Ureter (tissue), 1 donor: ENCODE results near the gene ASIC5. TPM values are rescaled to one million over a fixed set of nuclear protein-coding genes. Genes with fewer than 3 reads are reported as not detected.

ENCODE experiments used
- DNase-seq: peaks from one replicate; pipeline ENCODE4 v3.0.0-alpha.2; 2020; ENCODE audit warnings: low spot score
- total RNA-seq: library from RNA; stranded (reverse); gene quantifications from one replicate; pipeline ENCODE4 v1.2.4, GENCODE V29; 2023
- donor health status: DM: yes; HTN: yes; CAD: no.

ASIC5 gene
- total RNA-seq, 1 donor from 2014 or later = not detected

GRCh38 chr4:155881555-155881954, 15.5 kb upstream of the ASIC5 start:
- no peak for DNase-seq

- DNase-seq = no peak
These were observed 13.7 kb upstream of the ASIC5 start for GRCh38 chr4:155879767-155880166.

GRCh38 chr4:155878611-155879010, 12.5 kb upstream of the ASIC5 start:
- DNase-seq = no peak

- DNase-seq = no peak
These were observed 11.9 kb upstream of the ASIC5 start for GRCh38 chr4:155877971-155878370.

GRCh38 chr4:155875878-155876277, 9.8 kb upstream of the ASIC5 start:
- DNase-seq = no peak

- no peak for DNase-seq
These were observed 10.2 kb downstream of the ASIC5 start for GRCh38 chr4:155855897-155856296.

- no peak for DNase-seq
These were observed 11.4 kb downstream of the ASIC5 start for GRCh38 chr4:155854582-155855226.

- DNase-seq = no peak
These were observed 12.9 kb downstream of the ASIC5 start for GRCh38 chr4:155853189-155853588.

GRCh38 chr4:155849042-155849441, 17.0 kb downstream of the ASIC5 start:
- no peak for DNase-seq

GRCh38 chr4:155846929-155847328, 19.1 kb downstream of the ASIC5 start:
- no peak for DNase-seq

- DNase-seq = no peak
These were observed 24.0 kb downstream of the ASIC5 start for GRCh38 chr4:155842080-155842479.

- no peak for DNase-seq
These were observed 28.8 kb downstream of the ASIC5 start for GRCh38 chr4:155837203-155837796.

GRCh38 chr4:155832664-155833063, 33.4 kb downstream of the ASIC5 start:
- DNase-seq = no peak

GRCh38 chr4:155828628-155829027, 37.4 kb downstream of the ASIC5 start:
- DNase-seq = no peak

GRCh38 chr4:155822572-155822971, 43.5 kb downstream of the ASIC5 start:
- DNase-seq = no peak

GRCh38 chr4:155820887-155821518, 45.1 kb downstream of the ASIC5 start:
- DNase-seq = no peak

GRCh38 chr4:155819066-155819465, 47.0 kb downstream of the ASIC5 start:
- DNase-seq = no peak

GRCh38 chr4:155818639-155819038, 47.4 kb downstream of the ASIC5 start:
- DNase-seq = no peak

- DNase-seq = no peak
These were observed 55.0 kb downstream of the ASIC5 start for GRCh38 chr4:155811083-155811482.

- DNase-seq = no peak
These were observed 56.2 kb downstream of the ASIC5 start for GRCh38 chr4:155809835-155810234.

GRCh38 chr4:155807021-155807420, 59.1 kb downstream of the ASIC5 start:
- DNase-seq = no peak

GRCh38 chr4:155805016-155805415, 61.1 kb downstream of the ASIC5 start:
- no peak for DNase-seq

GRCh38 chr4:155802190-155802959, 63.7 kb downstream of the ASIC5 start:
- no peak for DNase-seq
